ENCODE measurements around the gene EFHC2.

Gene EFHC2

GRCh38 chrX:44152852-44153251, 190.6 kb downstream of the EFHC2 start:
- DNase-seq (ENCODE audit: low spot score), result no peak

GRCh38 chrX:44147130-44147529, 196.3 kb downstream of the EFHC2 start:
- no peak for DNase-seq (ENCODE audit: low spot score)

GRCh38 chrX:44144177-44144945, 199.1 kb downstream of the EFHC2 start:
- no peak for DNase-seq (ENCODE audit: low spot score)

- no peak for DNase-seq (ENCODE audit: low spot score)
These were observed 200.3 kb downstream of the EFHC2 start for GRCh38 chrX:44143061-44143602.

GRCh38 chrX:44130189-44130588, 213.3 kb downstream of the EFHC2 start:
- no peak for DNase-seq (ENCODE audit: low spot score)

GRCh38 chrX:44113337-44113736, 230.1 kb downstream of the EFHC2 start:
- no peak for DNase-seq (ENCODE audit: low spot score)

- no peak for DNase-seq (ENCODE audit: low spot score)
These were observed 236.6 kb downstream of the EFHC2 start for GRCh38 chrX:44106864-44107263.

- no peak for DNase-seq (ENCODE audit: low spot score)
These were observed 238.1 kb downstream of the EFHC2 start for GRCh38 chrX:44105228-44105913.

- DNase-seq (ENCODE audit: low spot score), result no peak
These were observed 238.8 kb downstream of the EFHC2 start for GRCh38 chrX:44104699-44105098.

GRCh38 chrX:44101281-44101680, 242.2 kb downstream of the EFHC2 start:
- no peak for DNase-seq (ENCODE audit: low spot score)

- DNase-seq (ENCODE audit: low spot score), result no peak
These were observed 244.1 kb downstream of the EFHC2 start for GRCh38 chrX:44099366-44099765.
